H1 (cell line): ENCODE measurements around the gene CEND1. TPM values are rescaled to one million over a fixed set of nuclear protein-coding genes. Genes with fewer than 3 reads are reported as not detected.

ENCODE experiments used
- CTCF ChIA-PET: fragments of 300-600 bp; sonication (Branson Sonifier 250); formaldehyde crosslinking; loops from one replicate; lab custom pipeline; 2021; ENCODE audit not compliant: partially characterized antibody; lab: Charles Lee
- POLR2A ChIA-PET: fragments of 300-600 bp; sonication (Branson Sonifier 250); formaldehyde crosslinking; loops from one replicate; lab custom pipeline; 2021; ENCODE audit warnings: inconsistent platforms; ENCODE audit not compliant: partially characterized antibody; lab: Charles Lee
- DNase-seq, 2 experiments: peaks; one replicate each; pipeline versions ENCODE4 v3.0.0 to v3.0.0-alpha.2; 2010 to 2022; ENCODE audit warnings: low spot score in 2 of 2, low read depth in 1 of 2, mixed read lengths in 1 of 2
- FAIRE-seq: peaks from 2 replicates; lab custom pipeline; 2011; peaks lifted over from hg19 to GRCh38; lab: Jason Lieb, UNC
- H2AFZ ChIP-seq: 2 replicates; pipeline ENCODE4 v1.8.1; 2012; ENCODE audit warnings: low read length, inconsistent platforms
- H2AK5ac ChIP-seq: 2 replicates; pipeline ENCODE4 v1.6.1; 2013; ENCODE audit warnings: low read depth, low read length
- H2BK120ac ChIP-seq: replicated peaks from 2 replicates; pipeline ENCODE3; 2013; ENCODE audit warnings: low read depth, low read length, inconsistent platforms
- H2BK12ac ChIP-seq: 2 replicates; pipeline ENCODE4 v1.6.1; 2013; ENCODE audit warnings: low read depth, low read length
- H2BK15ac ChIP-seq: 2 replicates; pipeline ENCODE4 v1.6.1; 2013; ENCODE audit warnings: low read length
- H2BK20ac ChIP-seq: 2 replicates; pipeline ENCODE4 v1.6.1; 2013; ENCODE audit warnings: low read length
- H2BK5ac ChIP-seq: 2 replicates; pipeline ENCODE4 v1.6.1; 2013; ENCODE audit warnings: low read depth, low read length
- H3K14ac ChIP-seq: 2 replicates; pipeline ENCODE4 v1.6.1; 2013; ENCODE audit warnings: inconsistent platforms; ENCODE audit not compliant: insufficient read length
- H3K18ac ChIP-seq: 2 replicates; pipeline ENCODE4 v1.6.1; 2013; ENCODE audit warnings: low read length; ENCODE audit errors: extremely low read depth
- H3K23ac ChIP-seq: 2 replicates; pipeline ENCODE4 v1.6.1; 2013; ENCODE audit warnings: inconsistent platforms; ENCODE audit not compliant: insufficient read length
- H3K23me2 ChIP-seq: 2 replicates; pipeline ENCODE4 v1.6.1; 2013; ENCODE audit warnings: low read depth, low read length
- H3K27ac ChIP-seq: 2 replicates; pipeline ENCODE4 v1.6.1; 2011; ENCODE audit warnings: low read depth, low read length, inconsistent platforms
- H3K27me3 ChIP-seq, 4 experiments: replicated peaks in 1 of 4; 1 replicate in 1 of 4; 2 replicates in 3 of 4; pipeline versions ENCODE4 v1.6.1 to v1.8.1; 2011 to 2013; ENCODE audit warnings: low read length in 3 of 4, mild to moderate bottlenecking in 3 of 4, inconsistent platforms in 2 of 4, mixed read lengths in 2 of 4, moderate library complexity in 1 of 4; ENCODE audit not compliant: control insufficient read depth in 3 of 4, insufficient read depth in 3 of 4; ENCODE audit errors: extremely low read depth in 1 of 4
- H3K36me3 ChIP-seq, 4 experiments: 2 replicates each; pipeline versions ENCODE4 v1.6.1 to v1.8.1; 2011 to 2013; ENCODE audit warnings: mild to moderate bottlenecking in 4 of 4, low read length in 3 of 4, moderate library complexity in 2 of 4, control low read depth in 1 of 4, inconsistent platforms in 1 of 4; ENCODE audit not compliant: insufficient read depth in 4 of 4, control insufficient read depth in 2 of 4
- H3K4ac ChIP-seq: replicated peaks from 2 replicates; pipeline ENCODE3; 2013; ENCODE audit warnings: low read length, low read depth, mixed read lengths, inconsistent platforms; ENCODE audit not compliant: insufficient read length
- H3K4me1 ChIP-seq, 4 experiments: replicated peaks in 1 of 4; 1 replicate in 1 of 4; 2 replicates in 3 of 4; pipeline versions ENCODE4 v1.6.1 to v1.8.1; 2011 to 2013; ENCODE audit warnings: low read length in 3 of 4, inconsistent platforms in 2 of 4, mixed read lengths in 1 of 4; ENCODE audit not compliant: insufficient read depth in 4 of 4, control insufficient read depth in 3 of 4
- H3K4me2 ChIP-seq, 2 experiments: 2 replicates each; pipeline versions ENCODE4 v1.6.1 to v1.8.1; 2011 to 2013; ENCODE audit warnings: low read depth in 2 of 2, low read length in 2 of 2, control low read depth in 1 of 2, inconsistent platforms in 1 of 2, mild to moderate bottlenecking in 1 of 2; ENCODE audit not compliant: insufficient read depth in 1 of 2
- H3K4me3 ChIP-seq, 4 experiments: fragments of 200-600, 300-600 bp in 1 of 4; sonication (generic), shearing (Covaris generic), sonication (Bioruptor Twin) in 1 of 4; 2 replicates each; pipeline versions ENCODE4 v1.5.1 to v1.8.1; 2011 to 2016; ENCODE audit warnings: low read length in 4 of 4, low read depth in 3 of 4, control low read depth in 2 of 4, inconsistent platforms in 2 of 4, mild to moderate bottlenecking in 2 of 4, mixed read lengths in 1 of 4, moderate library complexity in 1 of 4; ENCODE audit not compliant: insufficient read depth in 2 of 4; ENCODE audit errors: extremely low read depth in 1 of 4
- H3K56ac ChIP-seq: replicated peaks from 2 replicates; pipeline ENCODE3; 2013; ENCODE audit warnings: low read depth, mild to moderate bottlenecking, mixed read lengths, low read length, inconsistent platforms; ENCODE audit not compliant: insufficient read length
- H3K79me1 ChIP-seq: 2 replicates; pipeline ENCODE4 v1.6.1; 2013; ENCODE audit warnings: low read depth, low read length, control low read depth
- H3K79me2 ChIP-seq, 2 experiments: 2 replicates each; pipeline versions ENCODE4 v1.6.1 to v1.8.1; 2012 to 2013; ENCODE audit warnings: low read length in 2 of 2, mild to moderate bottlenecking in 2 of 2, inconsistent platforms in 1 of 2; ENCODE audit not compliant: insufficient read depth in 2 of 2, control insufficient read depth in 1 of 2
- H3K9ac ChIP-seq, 4 experiments: replicated peaks in 1 of 4; 1 replicate in 1 of 4; 2 replicates in 3 of 4; pipeline versions ENCODE4 v1.6.1 to v1.8.1; 2011 to 2013; ENCODE audit warnings: low read depth in 3 of 4, low read length in 3 of 4, control low read depth in 2 of 4, mild to moderate bottlenecking in 2 of 4, moderate library complexity in 2 of 4, inconsistent platforms in 1 of 4; ENCODE audit errors: extremely low read depth in 1 of 4
- H3K9me3 ChIP-seq, 2 experiments: 2 replicates each; pipeline versions ENCODE4 v1.6.1 to v1.8.1; 2012 to 2013; ENCODE audit warnings: mild to moderate bottlenecking in 2 of 2, moderate library complexity in 2 of 2, control low read depth in 1 of 2, inconsistent platforms in 1 of 2, low read depth in 1 of 2, low read length in 1 of 2, mixed read lengths in 1 of 2; ENCODE audit not compliant: insufficient read depth in 2 of 2
- H4K20me1 ChIP-seq, 2 experiments: replicated peaks in 1 of 2; 2 replicates each; pipeline versions ENCODE3 to v1.8.1; 2011 to 2013; ENCODE audit warnings: inconsistent platforms in 2 of 2, low read length in 2 of 2, mild to moderate bottlenecking in 1 of 2; ENCODE audit not compliant: insufficient read depth in 2 of 2, control insufficient read depth in 1 of 2
- H4K5ac ChIP-seq: 2 replicates; pipeline ENCODE4 v1.6.1; 2013; ENCODE audit warnings: low read length, low read depth, mixed read lengths, inconsistent platforms; ENCODE audit not compliant: insufficient read length
- H4K8ac ChIP-seq: 2 replicates; pipeline ENCODE4 v1.8.0; 2013; ENCODE audit warnings: mild to moderate bottlenecking, moderate library complexity, low read length, inconsistent platforms; ENCODE audit not compliant: insufficient read depth; ENCODE audit errors: extremely low read depth
- H4K91ac ChIP-seq: replicated peaks from 2 replicates; pipeline ENCODE3; 2013; ENCODE audit warnings: low read length, mixed read lengths, inconsistent platforms; ENCODE audit not compliant: insufficient read length
- CEBPB ChIP-seq: IDR thresholded peaks from 2 replicates; pipeline ENCODE4 v1.6.1; 2012; ENCODE audit warnings: low read depth, low read length
- GABPA ChIP-seq: IDR thresholded peaks from 2 replicates; pipeline ENCODE4 v1.6.1; 2011; ENCODE audit warnings: mild to moderate bottlenecking, low read length, moderate library complexity, borderline replicate concordance; ENCODE audit not compliant: insufficient read depth
- MAFK ChIP-seq: IDR thresholded peaks from 2 replicates; pipeline ENCODE4 v1.6.1; 2012; ENCODE audit warnings: low read depth, mild to moderate bottlenecking, improper control_type of control experiment, low read length
- NRF1 ChIP-seq: IDR thresholded peaks from 2 replicates; pipeline ENCODE4 v1.6.1; 2011; ENCODE audit warnings: mild to moderate bottlenecking, low read depth, low read length, improper control_type of control experiment
- PHF8 ChIP-seq: fragments of 200-600 bp; sonication (generic); conservative IDR thresholded peaks from 2 replicates; pipeline ENCODE4 v1.7.1; 2012; ENCODE audit warnings: low read depth, mild to moderate bottlenecking, inconsistent platforms, low read length, moderate library complexity
- RAD21 ChIP-seq, 2 experiments: IDR thresholded peaks in 1 of 2; conservative IDR thresholded peaks in 1 of 2; 2 replicates each; pipeline ENCODE4 v1.6.1; 2011; ENCODE audit warnings: low read depth in 2 of 2, low read length in 2 of 2, improper control_type of control experiment in 1 of 2, inconsistent platforms in 1 of 2, mild to moderate bottlenecking in 1 of 2, moderate library complexity in 1 of 2
- SAP30 ChIP-seq: fragments of 300-600 bp; sonication (generic); IDR thresholded peaks from 2 replicates; pipeline ENCODE4 v1.7.1; 2012; ENCODE audit warnings: low read length, moderate library complexity, mild to moderate bottlenecking, inconsistent platforms; ENCODE audit not compliant: insufficient read depth, insufficient replicate concordance
- SIN3A ChIP-seq, 2 experiments: IDR thresholded peaks in 1 of 2; conservative IDR thresholded peaks in 1 of 2; 2 replicates each; pipeline ENCODE4 v1.6.1; 2011 to 2012; ENCODE audit warnings: low read length in 2 of 2, improper control_type of control experiment in 1 of 2, low read depth in 1 of 2, mild to moderate bottlenecking in 1 of 2
- SP2 ChIP-seq: IDR thresholded peaks from 2 replicates; pipeline ENCODE4 v1.6.1; 2012; ENCODE audit warnings: mild to moderate bottlenecking, low read length, inconsistent platforms
- TEAD4 ChIP-seq: IDR thresholded peaks from 2 replicates; pipeline ENCODE4 v1.6.1; 2012; ENCODE audit warnings: low read depth, low read length, inconsistent platforms, mixed read lengths
- WGBS, 2 experiments: shearing (Covaris generic) in 1 of 2; methylation state at CpG; one replicate each; pipeline versions ENCODE4 v1.1.6 to v1.1.7; 2013 to 2015; ENCODE audit warnings: low lambda C conversion rate in 2 of 2, mixed read lengths in 2 of 2, inconsistent platforms in 1 of 2, low coverage in 1 of 2, missing lambda C conversion rate in 1 of 2; ENCODE audit not compliant: insufficient replicate concordance in 2 of 2, insufficient coverage in 1 of 2, insufficient read length in 1 of 2; ENCODE audit errors: extremely low coverage in 1 of 2, missing lambda C conversion rate in 1 of 2; 5-methylcytosine and 5-hydroxymethylcytosine counted together
- polyA plus RNA-seq, 7 experiments: library from polyadenylated mRNA; depleted of rRNA in 3 of 7; stranded (reverse) in 5 of 7; unstranded in 2 of 7; fragments of >200 nt in 5 of 7; fragments of 200-250 nt in 2 of 7; gene quantifications; 1 replicate in 5 of 7; 2 replicates in 1 of 7; 4 replicates in 1 of 7; pipeline versions ENCODE4 v1.2.1 to v1.2.3, GENCODE V29; 2011 to 2013; ENCODE audit warnings: missing spikeins in 2 of 7, mixed read lengths in 2 of 7
- total RNA-seq: library from RNA; stranded (reverse); fragmentation: NEBNext Ultra II Directional; extraction: Animal tissue kit (Norgen Biotek cat#: 25700); gene quantifications from 2 replicates; pipeline ENCODE4 v1.2.1, GENCODE V29; 2021
- TF ChIP-seq, protein P1 (sequence below): IDR thresholded peaks from 2 replicates; pipeline ENCODE4 v1.6.1; 2012; ENCODE audit warnings: inconsistent platforms
- TF ChIP-seq, protein P2 (sequence below): IDR thresholded peaks from 2 replicates; pipeline ENCODE4 v1.6.1; 2012; ENCODE audit warnings: inconsistent platforms

CEND1 gene
- total and polyA plus RNA-seq, 2 of the 8 experiments (the other 6 are each of a cell fraction or from before 2014, with no cell fraction given) = 0.82 to 5.0 TPM

DNA sequence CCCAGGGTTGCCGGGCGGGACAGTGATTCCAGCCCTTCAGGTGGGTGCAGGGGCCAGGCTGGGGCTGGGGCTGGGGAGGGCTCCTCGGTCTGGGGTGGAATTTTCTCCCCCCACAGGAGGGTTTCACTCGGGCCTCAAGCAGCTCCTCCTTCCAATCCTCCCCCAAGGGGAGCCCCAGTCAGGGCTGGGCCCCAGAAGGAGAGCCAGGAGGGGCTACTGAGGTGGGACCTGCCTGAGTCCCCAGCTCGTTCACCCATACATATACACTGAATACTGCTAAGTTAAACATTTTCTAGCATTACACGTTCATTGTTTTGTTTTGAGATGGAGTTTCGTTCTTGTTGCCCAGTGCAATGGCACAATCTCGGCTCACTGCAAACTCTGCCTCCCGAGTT, 36.3 kb upstream of the CEND1 start:
- no peak overlapping the region for H3K18ac ChIP-seq
- WGBS, 2 experiments = 86% methylated on average over 7 of the region's 9 CpGs; no CpG with 5 or more reads in 1 of the 2 experiments
- H4K5ac ChIP-seq = no peak overlapping the region
- peak overlapping the region in 1 of 4 experiments; percentile 63; a peak in 2 of 8 replicates for H3K4me3 ChIP-seq
- no peak overlapping the region for H3K4ac ChIP-seq
- FAIRE-seq (no peak), DNase-seq (no peak)
- no peak overlapping the region for H2BK5ac ChIP-seq
- peaks cover 25% of the 10 kb centered on the region for H3K23me2 ChIP-seq
- H3K56ac ChIP-seq = no peak overlapping the region
- peaks cover 0 to 10% (median 1%) of the 10 kb centered on the region in 4 experiments; a peak in 1 of 8 replicates for H3K36me3 ChIP-seq
- no peak overlapping the region; the same call in 1 of the 2 replicates for H2BK12ac ChIP-seq
- ChIA-PET CTCF (no interaction called here), POLR2A (interaction anchor here (40.4 to 53.0 kb wide), 2 partner anchors 4 to 15 kb away, joined by 1917 read pairs; partner anchors contain the start of genes CD151, CEND1, CRACR2B and PIDD1)
- H3K27ac ChIP-seq = no peak overlapping the region
- H3K4me2 ChIP-seq = no peak overlapping the region
- H2BK15ac ChIP-seq = no peak overlapping the region
- no peak overlapping the region for H2AFZ ChIP-seq
- H3K23ac ChIP-seq = no peak overlapping the region
- H3K9ac ChIP-seq = no peak overlapping the region
- no peaks in the 10 kb centered on the region for H3K79me2 ChIP-seq
- peaks cover 3% of the 10 kb centered on the region for H3K79me1 ChIP-seq
- H4K8ac ChIP-seq = no peak overlapping the region
- no peak overlapping the region for H3K14ac ChIP-seq
- no peak overlapping the region for H4K91ac ChIP-seq
- H3K4me1 ChIP-seq = peaks cover 0 to 33% (median 29%) of the 10 kb centered on the region in 4 experiments; a peak in 6 of 7 replicates
- H3K27me3 ChIP-seq = peaks cover 3 to 30% (median 19%) of the 10 kb centered on the region in 4 experiments
- no peaks in the 10 kb centered on the region for H3K9me3 ChIP-seq
- no peak overlapping the region for H2AK5ac ChIP-seq
- H4K20me1 ChIP-seq = peaks cover 0 to 8% of the 10 kb centered on the region in 2 experiments
- H2BK20ac ChIP-seq = no peak overlapping the region
- H2BK120ac ChIP-seq = no peak overlapping the region
- TF ChIP-seq SIN3A (conservative IDR thresholded peaks at IDR 0.05 in 1 of 2, IDR thresholded peaks at IDR 0.05 in 1 of 2; ENCODE audit: low read depth in 1 of 2, low read length in 2 of 2) (no peak), SP2 (no peak), SAP30 (no peak), NRF1 (no peak), RAD21 (IDR thresholded peaks at IDR 0.05 in 1 of 2, conservative IDR thresholded peaks at IDR 0.05 in 1 of 2; ENCODE audit: low read depth in 2 of 2, low read length in 2 of 2) (no peak), CEBPB (no peak), GABPA (no peak), PHF8 (no peak), MAFK (no peak), TEAD4 (no peak)
- TF ChIP-seq, protein P1, sequence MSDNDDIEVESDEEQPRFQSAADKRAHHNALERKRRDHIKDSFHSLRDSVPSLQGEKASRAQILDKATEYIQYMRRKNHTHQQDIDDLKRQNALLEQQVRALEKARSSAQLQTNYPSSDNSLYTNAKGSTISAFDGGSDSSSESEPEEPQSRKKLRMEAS = no peak
- TF ChIP-seq, protein P2, sequence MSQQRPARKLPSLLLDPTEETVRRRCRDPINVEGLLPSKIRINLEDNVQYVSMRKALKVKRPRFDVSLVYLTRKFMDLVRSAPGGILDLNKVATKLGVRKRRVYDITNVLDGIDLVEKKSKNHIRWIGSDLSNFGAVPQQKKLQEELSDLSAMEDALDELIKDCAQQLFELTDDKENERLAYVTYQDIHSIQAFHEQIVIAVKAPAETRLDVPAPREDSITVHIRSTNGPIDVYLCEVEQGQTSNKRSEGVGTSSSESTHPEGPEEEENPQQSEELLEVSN = no peak
